ENCODE results near the gene GPRIN1.

The GPRIN1 gene

DNA sequence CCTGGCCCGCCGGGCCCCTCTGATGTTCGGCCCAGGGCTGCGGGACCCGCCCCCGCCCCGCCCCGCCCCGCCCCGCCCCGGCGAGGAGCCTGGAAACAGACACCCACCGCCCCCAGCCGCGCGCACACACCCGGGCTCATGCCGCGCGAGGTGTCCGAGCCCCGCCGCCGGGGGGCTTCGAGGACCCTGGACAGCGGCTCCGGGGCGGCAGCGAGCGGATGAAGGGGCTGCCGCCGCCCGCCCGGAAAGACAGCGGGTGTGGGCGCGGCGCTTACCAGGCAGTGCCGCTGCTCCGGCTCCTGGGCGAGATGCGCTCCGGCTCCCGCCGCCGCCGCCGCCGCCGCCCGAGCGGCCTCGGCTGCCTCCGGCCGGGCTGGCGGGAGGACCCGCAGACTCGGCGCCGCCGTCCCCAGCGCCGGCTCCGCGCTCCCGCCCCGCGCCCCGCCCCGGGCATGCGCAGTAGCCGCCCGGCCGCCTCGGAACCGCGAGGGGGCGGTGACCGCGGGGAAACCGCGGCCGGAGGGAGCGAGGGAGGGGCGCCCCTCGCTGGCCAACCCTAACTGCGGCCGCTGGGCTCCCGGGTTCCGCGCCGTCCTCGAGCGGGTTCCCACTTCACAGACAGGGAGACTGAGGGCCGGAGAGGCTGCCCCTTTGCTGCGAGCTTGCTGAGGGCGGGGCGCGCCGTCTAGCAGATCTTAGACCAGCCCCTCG lies at the start of gene GPRIN1:
TSS of gene GPRIN1 (minus strand) at position 433 of the 711 bp plus-strand sequence. CDS start 10,322 bp downstream, outside the sequence.
- DNase-seq, result peak; percentile 69

DNA sequence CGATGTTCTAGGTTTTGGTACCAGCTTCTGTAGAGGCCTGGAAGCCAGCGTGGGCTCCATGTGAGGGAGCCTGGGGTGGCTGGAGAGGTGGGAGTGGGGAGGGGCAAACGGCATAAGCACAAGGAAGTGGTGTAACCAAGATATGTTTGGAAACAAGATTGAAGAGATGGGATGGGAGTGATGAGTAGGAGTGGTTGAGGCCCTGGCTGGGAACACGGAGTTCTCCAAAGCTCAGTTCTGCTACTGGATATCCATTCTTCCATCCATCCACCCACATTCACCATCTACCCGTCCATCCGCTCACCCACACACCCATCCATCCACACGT lies 49.5 kb upstream of the GPRIN1 start:
- DNase-seq, result no peak

DNA sequence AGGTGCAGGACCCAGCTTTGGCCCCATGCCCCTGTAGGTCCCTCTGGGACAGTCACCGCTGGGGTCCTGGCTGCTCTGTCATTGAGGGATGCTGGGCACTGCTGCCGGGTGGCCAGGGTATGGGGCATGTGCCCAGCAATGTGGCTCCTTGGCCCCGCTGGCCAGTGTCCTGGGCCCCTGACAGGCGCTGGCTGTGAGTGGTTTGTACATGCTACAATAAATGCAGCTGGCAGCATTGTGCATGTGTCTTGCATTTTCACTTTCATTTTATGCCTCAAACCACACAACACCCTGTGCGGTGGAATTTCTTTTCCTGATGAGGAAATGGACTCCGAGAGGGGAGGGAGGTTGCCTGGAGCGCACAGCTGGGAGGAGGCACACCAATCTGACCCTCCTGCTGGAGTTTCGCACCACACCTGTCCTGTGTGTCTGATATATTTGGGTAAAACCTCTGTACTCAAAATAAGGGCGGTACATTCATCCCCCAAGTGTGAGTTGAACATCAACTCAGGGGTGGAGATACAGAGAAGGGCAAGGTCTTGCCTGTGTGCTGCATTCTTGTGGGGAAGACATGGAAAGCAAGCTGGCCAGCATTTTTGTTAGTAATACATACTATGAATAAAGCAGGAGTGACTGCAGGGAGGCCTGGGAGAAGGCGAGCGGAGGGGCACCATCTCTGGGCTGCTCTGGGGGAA lies 49.0 kb upstream of the GPRIN1 start:
- peak; percentile 34 for DNase-seq

GRCh38 chr5:176658007-176658599 lies 48.1 kb upstream of the GPRIN1 start:
- DNase-seq, result peak; percentile 71

GRCh38 chr5:176656467-176656990 lies 46.6 kb upstream of the GPRIN1 start:
- DNase-seq, result no peak

DNA sequence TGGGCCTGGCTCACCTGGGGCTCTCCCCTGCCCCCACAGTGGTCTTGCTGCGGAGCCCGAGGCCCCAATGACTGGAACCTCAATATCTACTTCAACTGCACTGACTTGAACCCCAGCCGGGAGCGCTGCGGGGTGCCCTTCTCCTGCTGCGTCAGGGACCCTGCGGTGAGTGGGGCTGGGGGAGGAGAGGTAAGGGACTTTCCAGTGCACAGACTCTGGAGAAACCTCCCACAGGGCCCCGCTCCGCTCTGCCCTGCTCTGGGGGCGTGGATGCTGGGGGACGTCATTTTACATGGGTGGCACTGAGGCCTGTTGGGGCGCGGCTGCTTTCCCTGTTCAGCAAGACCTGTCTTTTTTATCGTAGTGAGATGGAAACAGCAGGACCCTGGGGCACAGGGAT lies 44.9 kb upstream of the GPRIN1 start:
- DNase-seq, result no peak

- DNase-seq, result peak; percentile 81
Observed at GRCh38 chr5:176653401-176654385, 43.7 kb upstream of the GPRIN1 start.

GRCh38 chr5:176652136-176652535 lies 42.2 kb upstream of the GPRIN1 start:
- no peak for DNase-seq

DNA sequence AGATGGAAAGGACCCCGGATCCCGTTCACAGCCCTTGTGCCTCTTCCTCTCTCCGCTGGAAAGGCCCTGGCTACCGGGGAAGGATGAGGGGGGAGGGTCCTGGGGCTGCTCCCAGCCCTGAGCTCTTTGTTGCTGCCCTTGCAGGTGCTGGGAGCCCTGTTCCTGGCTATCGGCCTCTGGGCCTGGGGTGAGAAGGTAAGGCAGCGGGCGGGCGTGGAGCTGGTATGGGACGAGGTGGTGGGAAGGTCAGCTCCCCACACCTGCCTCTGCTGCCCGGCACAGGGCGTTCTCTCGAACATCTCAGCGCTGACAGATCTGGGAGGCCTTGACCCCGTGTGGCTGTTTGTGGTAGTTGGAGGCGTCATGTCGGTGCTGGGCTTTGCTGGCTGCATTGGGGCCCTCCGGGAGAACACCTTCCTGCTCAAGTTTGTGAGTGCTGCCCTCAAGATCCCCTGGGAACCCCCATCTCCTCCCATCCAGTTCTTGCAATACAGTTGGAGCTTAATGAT lies 41.6 kb upstream of the GPRIN1 start:
- DNase-seq, result no peak

DNA sequence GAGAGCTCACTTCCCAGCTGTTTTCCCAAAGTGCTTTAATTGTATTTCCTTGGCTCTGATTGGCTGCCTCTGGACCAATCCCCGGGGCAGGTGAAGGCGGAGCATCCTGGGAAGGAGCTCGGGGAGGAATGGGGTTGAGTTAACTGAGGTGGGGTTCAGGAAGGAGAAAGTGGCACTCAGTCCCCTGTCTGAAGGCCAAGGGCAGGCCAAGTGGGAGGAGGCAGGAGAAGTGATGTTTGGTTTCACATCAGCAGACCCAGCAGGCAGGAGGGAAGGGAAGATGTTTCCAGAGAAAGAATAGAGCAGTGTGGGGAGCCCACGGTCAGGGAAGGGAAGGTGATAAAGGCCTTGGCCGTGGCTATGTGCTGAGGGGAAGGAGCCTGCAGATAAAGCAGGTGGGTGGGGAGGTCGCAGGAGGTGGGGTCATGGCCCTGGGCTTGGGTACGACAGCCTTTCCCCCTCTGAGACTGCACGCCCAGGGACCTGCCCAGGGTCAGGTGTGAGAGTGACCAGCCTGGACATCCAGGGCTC lies 40.5 kb upstream of the GPRIN1 start:
- no peak for DNase-seq

- peak; percentile 16 for DNase-seq
Observed at GRCh38 chr5:176648474-176649194, 38.7 kb upstream of the GPRIN1 start.

DNA sequence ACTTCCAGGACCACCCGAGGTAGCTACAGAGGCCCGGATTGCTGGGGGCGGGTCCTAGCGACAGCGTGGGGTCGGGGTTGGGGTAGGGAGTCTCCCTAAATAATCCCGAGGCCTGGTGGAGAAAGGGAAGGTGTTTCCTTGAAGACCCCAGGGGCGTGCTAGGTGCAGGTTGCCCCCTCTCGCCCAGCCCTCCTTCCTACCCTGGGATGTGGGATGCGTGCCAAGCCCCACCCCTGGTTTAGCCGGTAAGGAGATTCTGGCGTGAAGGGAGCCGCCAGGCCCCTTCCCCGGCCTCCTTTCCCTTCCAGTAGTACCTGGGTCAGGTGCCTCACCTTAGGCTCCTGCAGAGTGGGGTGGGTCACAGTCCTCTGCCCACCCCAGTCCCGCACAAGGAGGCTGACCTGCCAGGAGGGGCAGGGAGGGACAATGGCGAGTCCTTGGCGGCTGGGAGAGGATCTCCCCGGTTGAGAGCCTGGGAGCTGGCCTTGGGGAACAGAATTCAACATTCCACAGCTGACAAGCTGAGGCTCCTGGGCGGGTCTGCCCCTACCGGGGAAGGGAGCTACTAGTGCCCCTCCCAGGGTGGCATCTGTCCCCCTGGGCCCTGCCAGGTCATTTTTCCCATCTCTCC lies 38.0 kb upstream of the GPRIN1 start:
- no peak for DNase-seq

DNA sequence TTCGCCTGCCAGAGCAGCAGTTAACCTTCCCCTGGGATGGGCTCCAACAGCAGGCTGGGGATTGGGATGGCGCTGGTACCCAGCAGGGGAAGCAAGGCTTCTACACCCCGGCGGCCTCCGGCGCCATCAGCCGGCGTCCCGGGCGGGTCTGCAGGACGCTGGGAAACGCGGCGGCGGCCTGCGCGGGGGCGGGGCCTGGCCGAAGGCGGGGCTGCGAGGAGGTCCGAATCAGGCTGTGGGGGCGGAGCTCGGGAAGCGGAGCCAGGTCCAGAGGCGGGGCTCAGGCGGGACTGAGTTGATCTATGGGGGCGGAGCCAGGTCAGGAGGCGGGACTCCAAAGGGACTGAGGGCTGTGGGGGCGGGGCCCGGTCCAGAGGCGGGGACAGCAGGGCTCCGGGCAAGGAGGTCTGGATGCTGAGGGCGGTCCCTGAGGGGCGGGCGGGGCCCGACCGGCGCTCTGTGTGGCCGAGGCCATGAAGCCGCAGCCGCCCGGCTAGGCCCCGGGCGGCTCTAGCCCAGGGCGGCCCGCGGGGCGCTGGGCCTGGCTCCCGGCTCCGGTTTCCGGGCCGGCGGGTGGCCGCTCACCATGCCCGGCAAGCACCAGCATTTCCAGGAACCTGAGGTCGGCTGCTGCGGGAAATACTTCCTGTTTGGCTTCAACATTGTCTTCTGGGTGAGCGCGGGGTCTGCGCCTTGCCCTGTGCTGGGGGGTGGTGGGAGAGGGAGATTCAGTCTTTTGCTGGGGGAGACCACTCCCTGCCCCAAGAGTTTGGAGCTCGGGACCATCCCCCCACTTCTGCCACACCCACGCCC lies 37.3 kb upstream of the GPRIN1 start, which contains the start of gene TSPAN17:
TSS of gene TSPAN17 (plus strand) at position 455 of the 813 bp plus-strand sequence. CDS start at position 587, 132 bp downstream.
- peak; percentile 100 for DNase-seq

GRCh38 chr5:176646707-176647029 lies 36.7 kb upstream of the GPRIN1 start:
- DNase-seq, result no peak

DNA sequence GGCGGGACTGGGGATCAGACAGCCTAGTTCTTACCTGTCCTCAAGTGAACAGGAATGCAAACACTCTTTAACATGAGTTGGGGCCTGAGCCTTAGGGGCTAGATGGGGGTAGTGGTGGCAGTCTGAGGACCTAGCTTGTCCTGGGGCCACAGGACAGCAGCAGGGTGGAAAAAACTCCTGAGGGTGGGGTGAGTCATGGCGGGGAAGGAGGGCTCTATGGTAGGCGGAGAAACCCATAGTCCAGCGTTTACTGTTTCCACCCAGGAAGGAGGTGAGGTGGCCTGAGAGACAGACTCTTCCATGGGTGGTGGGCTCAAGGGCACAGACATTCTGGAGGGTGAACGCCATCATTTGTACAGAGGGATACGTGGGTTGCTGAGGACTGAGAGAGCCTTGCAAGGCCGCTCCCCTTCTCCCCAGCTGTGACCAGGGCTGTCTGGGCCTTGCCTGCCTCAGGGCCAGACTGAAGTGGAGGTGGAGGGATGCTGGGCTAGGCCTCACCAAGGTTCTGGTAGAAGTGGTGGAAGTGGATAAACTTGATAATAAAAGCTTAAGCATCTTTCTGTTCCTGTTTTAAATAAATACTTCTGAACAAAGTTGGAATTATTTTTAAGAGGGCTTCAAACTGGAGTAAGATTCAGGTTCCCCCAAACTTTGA lies 36.2 kb upstream of the GPRIN1 start:
- no peak for DNase-seq

- no peak for DNase-seq
Observed at GRCh38 chr5:176644878-176645670, 35.1 kb upstream of the GPRIN1 start.

- no peak for DNase-seq
Observed at GRCh38 chr5:176644294-176644693, 34.3 kb upstream of the GPRIN1 start.

GRCh38 chr5:176643491-176644219 lies 33.7 kb upstream of the GPRIN1 start:
- DNase-seq, result no peak

Measured in activated CD4-positive, alpha-beta T cell treated with anti-CD3 and anti-CD28 coated beads, Interleukin-10, Interleukin-2, amounts not matched to agents 100 ng/mL and 50 ng/mL, durations not matched to agents 16 hours and 8 hours (primary cell).